Midbrain (tissue), 1 donor: ENCODE results near the gene UNC13A.

Experiments used
- DNase-seq: peaks from one replicate; lab custom pipeline; 2025; lab: John Stamatoyannopoulos, UW

UNC13A gene

GRCh38 chr19:17626456-17627015, 61.6 kb downstream of the UNC13A start:
- no peak for DNase-seq

GRCh38 chr19:17625980-17626379, 62.2 kb downstream of the UNC13A start:
- DNase-seq, result no peak

- no peak for DNase-seq
Measured at GRCh38 chr19:17625043-17625442, 63.1 kb downstream of the UNC13A start.

- DNase-seq, result no peak
Measured at GRCh38 chr19:17624314-17624991, 63.7 kb downstream of the UNC13A start.

GRCh38 chr19:17623224-17623935, 64.8 kb downstream of the UNC13A start:
- no peak for DNase-seq

GRCh38 chr19:17620696-17621095, 67.5 kb downstream of the UNC13A start:
- no peak for DNase-seq

GRCh38 chr19:17618936-17619335, 69.2 kb downstream of the UNC13A start:
- no peak for DNase-seq

GRCh38 chr19:17618281-17618903, 69.8 kb downstream of the UNC13A start:
- no peak for DNase-seq

- DNase-seq, result no peak
Measured at GRCh38 chr19:17617807-17618192, 70.4 kb downstream of the UNC13A start.

GRCh38 chr19:17616961-17617806, 71.0 kb downstream of the UNC13A start:
- DNase-seq, result no peak

- DNase-seq, result no peak
Measured at GRCh38 chr19:17616686-17616960, 71.5 kb downstream of the UNC13A start.

- DNase-seq, result no peak
Measured at GRCh38 chr19:17615889-17616685, 72.1 kb downstream of the UNC13A start.

GRCh38 chr19:17614476-17614875, 73.7 kb downstream of the UNC13A start:
- no peak for DNase-seq

- no peak for DNase-seq
Measured at GRCh38 chr19:17611462-17612244, 76.5 kb downstream of the UNC13A start.

- DNase-seq, result peak; percentile 0
Measured at GRCh38 chr19:17610384-17610783, 77.8 kb downstream of the UNC13A start.

- no peak for DNase-seq
Measured at GRCh38 chr19:17607936-17608335, 80.2 kb downstream of the UNC13A start.

GRCh38 chr19:17606590-17607185, 81.5 kb downstream of the UNC13A start:
- DNase-seq, result no peak

- DNase-seq, result peak; percentile 37
Measured at GRCh38 chr19:17605761-17606589, 82.2 kb downstream of the UNC13A start.

- DNase-seq, result no peak
Measured at GRCh38 chr19:17605117-17605516, 83.0 kb downstream of the UNC13A start.
